SU-DHL-6 (cell line): ENCODE results near the gene ZNF618.

ENCODE experiments used
- H2AFZ ChIP-seq: fragments of 200-600 bp; sonication (generic); 2 replicates; pipeline ENCODE4 v1.6.1; 2014; ENCODE audit warnings: low read depth, mild to moderate bottlenecking, moderate library complexity, mixed read lengths, antibody characterized with exemption, low read length; ENCODE audit not compliant: severe bottlenecking
- H3F3A ChIP-seq: fragments of 200-600 bp; shearing (Covaris generic); 2 replicates; pipeline ENCODE4 v1.6.0; 2016; ENCODE audit warnings: antibody characterized with exemption, mild to moderate bottlenecking; ENCODE audit not compliant: insufficient read depth
- H3K27ac ChIP-seq: fragments of 200-600 bp; sonication (generic); 2 replicates; pipeline ENCODE4 v1.5.1; 2016; ENCODE audit warnings: low read depth, mild to moderate bottlenecking, low read length, moderate library complexity, mixed read lengths
- H3K27me3 ChIP-seq: fragments of 200-600 bp; sonication (generic), shearing (Covaris generic); 2 replicates; pipeline ENCODE4 v1.6.0; 2014; ENCODE audit warnings: mild to moderate bottlenecking, low read length
- H3K36me3 ChIP-seq: fragments of 200-600 bp; sonication (generic); 2 replicates; pipeline ENCODE4 v1.6.1; 2014; ENCODE audit warnings: mild to moderate bottlenecking, low read length, mixed read lengths
- H3K4me2 ChIP-seq: fragments of 300-600, 200-600 bp; shearing (Covaris generic), sonication (generic); 2 replicates; pipeline ENCODE4 v1.6.0; 2014; ENCODE audit warnings: low read length, low read depth, mild to moderate bottlenecking; ENCODE audit not compliant: poor library complexity, severe bottlenecking
- H3K4me3 ChIP-seq: fragments of 200-600 bp; sonication (generic); 2 replicates; pipeline ENCODE4 v1.5.1; 2014; ENCODE audit warnings: antibody characterized with exemption, low read length, mild to moderate bottlenecking, mixed read lengths; ENCODE audit not compliant: insufficient read depth, poor library complexity, severe bottlenecking
- H3K79me2 ChIP-seq: fragments of 200-600 bp; sonication (generic); 2 replicates; pipeline ENCODE4 v1.6.1; 2014; ENCODE audit warnings: mild to moderate bottlenecking, low read length, moderate library complexity; ENCODE audit not compliant: insufficient read depth
- H3K9ac ChIP-seq: fragments of 200-600 bp; sonication (generic); 2 replicates; pipeline ENCODE4 v1.7.0; 2014; ENCODE audit warnings: mild to moderate bottlenecking, low read length
- H3K9me2 ChIP-seq: fragments of 200-600 bp; sonication (generic); replicated peaks from 2 replicates; pipeline ENCODE4 v1.6.1; 2014; ENCODE audit warnings: low read length; ENCODE audit not compliant: insufficient read depth
- H3K9me3 ChIP-seq: fragments of 200-600 bp; sonication (generic); 2 replicates; pipeline ENCODE4 v1.6.1; 2014; ENCODE audit warnings: low read length, mixed read lengths; ENCODE audit not compliant: insufficient read depth
- H4K20me1 ChIP-seq: fragments of 200-600 bp; sonication (generic); 2 replicates; pipeline ENCODE4 v1.6.1; 2014; ENCODE audit warnings: low read depth, mild to moderate bottlenecking, antibody characterized with exemption, low read length, moderate library complexity, mixed read lengths
- EZH2phosphoT487 ChIP-seq: fragments of 200-600 bp; sonication (generic), shearing (Covaris generic); conservative IDR thresholded peaks from 2 replicates; pipeline ENCODE4 v1.6.1; 2018; ENCODE audit warnings: mild to moderate bottlenecking, antibody characterized with exemption, low read length, moderate library complexity, mixed read lengths
- TF ChIP-seq, protein P1 (sequence below): fragments of 200-600 bp; sonication (generic); IDR thresholded peaks from one replicate; pipeline ENCODE4 v1.5.1; 2017; ENCODE audit warnings: antibody characterized with exemption, mild to moderate bottlenecking, low read length, moderate library complexity; ENCODE audit not compliant: insufficient read depth, poor library complexity, severe bottlenecking

Gene ZNF618

DNA sequence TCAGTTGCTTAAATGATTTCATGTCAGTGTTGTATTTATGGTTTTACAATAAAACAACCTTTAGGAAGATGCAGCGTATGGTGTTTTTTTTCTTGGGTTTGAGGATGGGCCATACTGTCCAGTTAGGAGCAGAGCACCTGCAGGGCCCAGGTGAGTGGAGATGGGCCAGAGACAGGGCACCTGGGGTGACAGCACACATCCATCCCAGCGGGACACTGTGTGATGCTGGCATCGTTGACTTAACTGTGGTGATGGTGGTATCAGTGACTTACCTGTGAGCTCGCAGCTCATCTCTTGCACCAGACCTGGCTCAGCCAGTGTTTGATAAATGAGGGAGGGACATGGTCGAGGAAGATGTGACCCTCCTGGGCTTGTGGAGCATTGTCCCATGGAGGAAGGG, 180.4 kb downstream of the ZNF618 start:
- Histone ChIP-seq H2AFZ (no peak overlapping the region), H3K9ac (no peak overlapping the region), H3K79me2 (no peaks in the 10 kb centered on the region), H3K9me2 (no peaks in the 10 kb centered on the region), H4K20me1 (no peaks in the 10 kb centered on the region), H3K4me3 (no peak overlapping the region), H3K36me3 (no peaks in the 10 kb centered on the region), H3K27me3 (no peaks in the 10 kb centered on the region), H3K27ac (no peak overlapping the region), H3K4me2 (no peak overlapping the region), H3K9me3 (no peaks in the 10 kb centered on the region), H3F3A (no peaks in the 10 kb centered on the region)
- TF ChIP-seq EZH2phosphoT487, result no peak
- TF ChIP-seq, protein P1, sequence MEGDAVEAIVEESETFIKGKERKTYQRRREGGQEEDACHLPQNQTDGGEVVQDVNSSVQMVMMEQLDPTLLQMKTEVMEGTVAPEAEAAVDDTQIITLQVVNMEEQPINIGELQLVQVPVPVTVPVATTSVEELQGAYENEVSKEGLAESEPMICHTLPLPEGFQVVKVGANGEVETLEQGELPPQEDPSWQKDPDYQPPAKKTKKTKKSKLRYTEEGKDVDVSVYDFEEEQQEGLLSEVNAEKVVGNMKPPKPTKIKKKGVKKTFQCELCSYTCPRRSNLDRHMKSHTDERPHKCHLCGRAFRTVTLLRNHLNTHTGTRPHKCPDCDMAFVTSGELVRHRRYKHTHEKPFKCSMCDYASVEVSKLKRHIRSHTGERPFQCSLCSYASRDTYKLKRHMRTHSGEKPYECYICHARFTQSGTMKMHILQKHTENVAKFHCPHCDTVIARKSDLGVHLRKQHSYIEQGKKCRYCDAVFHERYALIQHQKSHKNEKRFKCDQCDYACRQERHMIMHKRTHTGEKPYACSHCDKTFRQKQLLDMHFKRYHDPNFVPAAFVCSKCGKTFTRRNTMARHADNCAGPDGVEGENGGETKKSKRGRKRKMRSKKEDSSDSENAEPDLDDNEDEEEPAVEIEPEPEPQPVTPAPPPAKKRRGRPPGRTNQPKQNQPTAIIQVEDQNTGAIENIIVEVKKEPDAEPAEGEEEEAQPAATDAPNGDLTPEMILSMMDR, result no peak

- Histone ChIP-seq H3K9me2 (no peaks in the 10 kb centered on the region), H2AFZ (no peak overlapping the region), H3K9ac (no peak overlapping the region), H3K36me3 (no peaks in the 10 kb centered on the region), H4K20me1 (no peaks in the 10 kb centered on the region), H3K27ac (no peak overlapping the region), H3F3A (no peaks in the 10 kb centered on the region), H3K4me2 (no peak overlapping the region), H3K9me3 (no peaks in the 10 kb centered on the region), H3K79me2 (no peaks in the 10 kb centered on the region), H3K4me3 (no peak overlapping the region), H3K27me3 (no peaks in the 10 kb centered on the region)
- TF ChIP-seq EZH2phosphoT487, result no peak
- TF ChIP-seq, protein P1, result no peak
Observed at GRCh38 chr9:114057161-114057885, 181.2 kb downstream of the ZNF618 start.

- Histone ChIP-seq H3K4me3 (no peak overlapping the region), H3K9ac (no peak overlapping the region), H2AFZ (no peak overlapping the region), H3K4me2 (no peak overlapping the region), H3K36me3 (no peaks in the 10 kb centered on the region), H3F3A (no peaks in the 10 kb centered on the region), H3K9me3 (no peaks in the 10 kb centered on the region), H4K20me1 (no peaks in the 10 kb centered on the region), H3K27ac (no peak overlapping the region), H3K9me2 (no peaks in the 10 kb centered on the region), H3K27me3 (no peaks in the 10 kb centered on the region), H3K79me2 (no peaks in the 10 kb centered on the region)
- no peak for TF ChIP-seq EZH2phosphoT487
- TF ChIP-seq, protein P1, result no peak
Observed at GRCh38 chr9:114058688-114059046, 182.6 kb downstream of the ZNF618 start.
